HUES6 (cell line): ENCODE measurements around the gene GRID1.

ENCODE experiments used
- H3K27ac ChIP-seq: 2 replicates; pipeline ENCODE4 v1.7.0; 2013; ENCODE audit warnings: low read depth, mild to moderate bottlenecking, low read length, inconsistent platforms
- H3K27me3 ChIP-seq: 2 replicates; pipeline ENCODE4 v1.6.1; 2013; ENCODE audit warnings: low read length; ENCODE audit not compliant: control insufficient read depth, insufficient read depth
- H3K36me3 ChIP-seq: 2 replicates; pipeline ENCODE4 v1.6.1; 2013; ENCODE audit warnings: low read length; ENCODE audit not compliant: control insufficient read depth, insufficient read depth
- H3K4me1 ChIP-seq: 2 replicates; pipeline ENCODE4 v1.6.1; 2013; ENCODE audit warnings: low read length; ENCODE audit not compliant: control insufficient read depth, insufficient read depth
- H3K4me3 ChIP-seq: 2 replicates; pipeline ENCODE4 v1.5.1; 2013; ENCODE audit warnings: low read depth, low read length
- H3K9ac ChIP-seq: one replicate; pipeline ENCODE4 v1.6.1; 2013; ENCODE audit warnings: mild to moderate bottlenecking, low read length
- H3K9me3 ChIP-seq: 2 replicates; pipeline ENCODE4 v1.6.1; 2013; ENCODE audit warnings: low read depth, low read length; ENCODE audit not compliant: control insufficient read depth, insufficient read depth

The GRID1 gene

GRCh38 chr10:86252079-86252478 lies 114.5 kb downstream of the GRID1 start:
- Histone ChIP-seq H3K27me3 (no peaks in the 10 kb centered on the region), H3K27ac (no peak overlapping the region), H3K4me1 (peaks cover 11% of the 10 kb centered on the region), H3K36me3 (no peaks in the 10 kb centered on the region), H3K9ac (no peak overlapping the region), H3K9me3 (peaks cover 8% of the 10 kb centered on the region), H3K4me3 (no peak overlapping the region)

- no peak overlapping the region for H3K9ac ChIP-seq
Measured at GRCh38 chr10:86251426-86251825, 115.2 kb downstream of the GRID1 start.

DNA sequence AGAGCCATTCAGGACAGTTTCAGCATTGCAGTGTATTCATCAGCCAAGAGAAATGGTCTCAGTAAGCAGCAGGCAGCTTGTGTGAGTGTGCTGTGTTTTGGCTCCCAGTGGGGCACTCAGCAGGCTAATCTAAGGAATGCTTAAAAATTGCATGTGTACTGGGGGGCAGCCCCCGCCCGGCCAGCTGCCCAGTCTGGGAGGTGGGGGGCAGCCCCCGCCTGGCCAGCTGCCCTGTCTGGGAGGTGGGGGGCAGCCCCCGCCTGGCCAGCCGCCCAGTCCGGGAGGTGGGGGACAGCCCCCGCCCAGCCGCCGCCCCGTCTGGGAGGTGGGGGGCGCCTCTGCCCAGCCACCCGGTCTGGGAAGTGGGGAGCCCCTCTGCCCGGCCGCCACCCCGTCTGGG lies 116.2 kb downstream of the GRID1 start:
- H3K27me3 ChIP-seq = no peaks in the 10 kb centered on the region
- no peak overlapping the region for H3K27ac ChIP-seq
- H3K4me3 ChIP-seq = no peak overlapping the region
- peaks cover 8% of the 10 kb centered on the region for H3K9me3 ChIP-seq
- peaks cover 11% of the 10 kb centered on the region for H3K4me1 ChIP-seq
- H3K9ac ChIP-seq = no peak overlapping the region
- no peaks in the 10 kb centered on the region for H3K36me3 ChIP-seq

More at GRCh38 chr10:86251426-86251825, 115.2 kb downstream of the GRID1 start:
- peaks cover 11% of the 10 kb centered on the region for H3K4me1 ChIP-seq
- peaks cover 8% of the 10 kb centered on the region for H3K9me3 ChIP-seq
- no peaks in the 10 kb centered on the region for H3K27me3 ChIP-seq
- H3K4me3 ChIP-seq = no peak overlapping the region
- no peak overlapping the region for H3K27ac ChIP-seq
- no peaks in the 10 kb centered on the region for H3K36me3 ChIP-seq

DNA sequence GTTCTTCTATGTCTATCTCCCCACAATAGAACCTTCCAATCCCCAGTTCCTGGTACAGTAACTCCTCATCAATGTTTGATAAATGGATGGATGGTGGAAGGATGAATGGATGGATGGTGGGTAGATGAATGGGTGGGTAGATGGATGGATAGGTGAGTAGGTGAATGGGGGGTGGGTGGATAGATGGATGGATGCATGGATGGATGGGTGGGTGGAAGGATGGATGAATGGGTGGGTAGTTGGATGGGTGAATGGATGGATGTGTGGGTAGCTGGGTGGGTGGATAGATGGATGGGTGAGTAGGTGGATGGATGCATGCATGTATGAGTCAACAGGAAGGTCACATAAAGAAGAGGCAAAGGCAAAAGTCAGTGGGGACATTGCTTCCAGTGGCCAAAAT lies 116.8 kb downstream of the GRID1 start:
- Histone ChIP-seq H3K36me3 (no peaks in the 10 kb centered on the region), H3K4me3 (no peak overlapping the region), H3K4me1 (peaks cover 11% of the 10 kb centered on the region), H3K9me3 (peaks cover 8% of the 10 kb centered on the region), H3K27ac (no peak overlapping the region), H3K9ac (no peak overlapping the region), H3K27me3 (no peaks in the 10 kb centered on the region)

- no peaks in the 10 kb centered on the region for H3K36me3 ChIP-seq
- no peak overlapping the region for H3K9ac ChIP-seq
- 0 out of 2 replicates have a peak, but pooled peaks cover under 1% of the 10 kb centered on the region for H3K4me1 ChIP-seq
- H3K4me3 ChIP-seq = no peak overlapping the region
- H3K27ac ChIP-seq = no peak overlapping the region
- H3K27me3 ChIP-seq = no peaks in the 10 kb centered on the region
- H3K9me3 ChIP-seq = peaks cover 8% of the 10 kb centered on the region
Measured at GRCh38 chr10:86248062-86248461, 118.5 kb downstream of the GRID1 start.

GRCh38 chr10:86247588-86247987 lies 119.0 kb downstream of the GRID1 start:
- Histone ChIP-seq H3K9me3 (peaks cover 8% of the 10 kb centered on the region), H3K9ac (no peak overlapping the region), H3K4me3 (no peak overlapping the region), H3K27me3 (no peaks in the 10 kb centered on the region), H3K27ac (no peak overlapping the region), H3K36me3 (no peaks in the 10 kb centered on the region), H3K4me1 (no peaks in the 10 kb centered on the region)

DNA sequence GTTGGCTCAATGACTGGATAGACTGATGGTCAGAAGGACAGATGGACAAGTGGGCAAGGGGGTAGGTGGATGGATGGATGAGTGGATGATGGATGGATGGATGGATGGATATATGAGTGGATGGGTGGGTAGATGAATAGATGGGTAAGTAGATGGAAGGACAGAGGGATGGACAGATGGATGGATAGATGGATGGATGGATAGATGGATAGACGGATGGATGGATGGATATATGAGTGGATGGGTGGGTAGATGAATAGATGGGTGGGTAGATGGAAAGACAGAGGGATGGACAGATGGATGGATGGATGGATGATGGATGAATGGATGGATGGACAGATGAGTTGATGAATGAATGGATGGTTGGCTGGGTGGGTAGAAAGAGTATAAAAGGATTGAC lies 119.5 kb downstream of the GRID1 start:
- no peak overlapping the region for H3K4me3 ChIP-seq
- no peaks in the 10 kb centered on the region for H3K36me3 ChIP-seq
- peaks cover 8% of the 10 kb centered on the region for H3K9me3 ChIP-seq
- no peak overlapping the region for H3K9ac ChIP-seq
- no peaks in the 10 kb centered on the region for H3K27me3 ChIP-seq
- H3K4me1 ChIP-seq = no peaks in the 10 kb centered on the region
- H3K27ac ChIP-seq = no peak overlapping the region

- Histone ChIP-seq H3K4me1 (no peaks in the 10 kb centered on the region), H3K4me3 (no peak overlapping the region), H3K27me3 (no peaks in the 10 kb centered on the region), H3K9me3 (peaks cover 8% of the 10 kb centered on the region), H3K9ac (no peak overlapping the region), H3K36me3 (no peaks in the 10 kb centered on the region), H3K27ac (no peak overlapping the region)
Measured at GRCh38 chr10:86246279-86246940, 120.2 kb downstream of the GRID1 start.

DNA sequence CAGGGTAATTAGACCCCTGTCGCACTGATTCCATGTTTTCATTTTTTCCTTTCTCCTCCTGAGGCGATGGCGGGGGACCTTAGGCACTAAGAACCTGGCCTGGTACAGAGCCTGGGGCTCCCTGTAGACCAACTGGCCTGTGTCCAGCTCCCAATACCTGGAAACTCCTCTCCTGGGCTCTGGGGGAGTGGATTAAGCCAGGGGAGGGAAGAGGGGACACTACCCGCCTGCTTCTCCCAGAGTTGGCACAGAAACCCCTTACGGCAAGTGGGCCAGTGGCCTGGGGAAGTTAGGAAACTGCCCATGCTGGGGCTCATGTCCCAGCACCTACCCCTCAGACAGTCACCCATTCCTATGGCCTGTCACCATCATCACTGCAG lies 121.6 kb downstream of the GRID1 start:
- no peaks in the 10 kb centered on the region for H3K36me3 ChIP-seq
- no peak overlapping the region for H3K27ac ChIP-seq

GRCh38 chr10:86244297-86245014 lies 122.1 kb downstream of the GRID1 start:
- H3K27ac ChIP-seq = no peak overlapping the region

More for the DNA sequence above, 121.6 kb downstream of the GRID1 start:
- no peak overlapping the region for H3K9ac ChIP-seq
- H3K4me3 ChIP-seq = no peak overlapping the region
- H3K9me3 ChIP-seq = peaks cover 11% of the 10 kb centered on the region
- H3K27me3 ChIP-seq = no peaks in the 10 kb centered on the region
- H3K4me1 ChIP-seq = no peaks in the 10 kb centered on the region

GRCh38 chr10:86243651-86244155 lies 122.9 kb downstream of the GRID1 start:
- Histone ChIP-seq H3K4me3 (no peak overlapping the region), H3K4me1 (no peaks in the 10 kb centered on the region), H3K9ac (no peak overlapping the region), H3K9me3 (peaks cover 18% of the 10 kb centered on the region), H3K36me3 (no peaks in the 10 kb centered on the region), H3K27me3 (no peaks in the 10 kb centered on the region), H3K27ac (no peak overlapping the region)

More at GRCh38 chr10:86244297-86245014, 122.1 kb downstream of the GRID1 start:
- H3K4me3 ChIP-seq = no peak overlapping the region
- H3K36me3 ChIP-seq = no peaks in the 10 kb centered on the region
- H3K9ac ChIP-seq = no peak overlapping the region
- no peaks in the 10 kb centered on the region for H3K27me3 ChIP-seq
- H3K4me1 ChIP-seq = no peaks in the 10 kb centered on the region
- peaks cover 12% of the 10 kb centered on the region for H3K9me3 ChIP-seq
